GM19351 (cell line): ENCODE data around the gene KCNC4.

Experiments used
- ATAC-seq: cut with Tn5 transposase; IDR thresholded peaks from one replicate; pipeline ENCODE4 v1.9.1; 2021; ENCODE audit warnings: mild to moderate bottlenecking, moderate library complexity; ENCODE audit not compliant: unreplicated experiment

The KCNC4 gene

GRCh38 chr1:110209715-110210603, at the start of gene KCNC4:
KCNC4 (plus strand) TSS chr1:110210314; CDS start chr1:110211500, 1,186 bp downstream.
- ATAC-seq: peak; percentile 89

GRCh38 chr1:110160538-110161100, 49.5 kb upstream of the KCNC4 start:
- no peak for ATAC-seq

DNA sequence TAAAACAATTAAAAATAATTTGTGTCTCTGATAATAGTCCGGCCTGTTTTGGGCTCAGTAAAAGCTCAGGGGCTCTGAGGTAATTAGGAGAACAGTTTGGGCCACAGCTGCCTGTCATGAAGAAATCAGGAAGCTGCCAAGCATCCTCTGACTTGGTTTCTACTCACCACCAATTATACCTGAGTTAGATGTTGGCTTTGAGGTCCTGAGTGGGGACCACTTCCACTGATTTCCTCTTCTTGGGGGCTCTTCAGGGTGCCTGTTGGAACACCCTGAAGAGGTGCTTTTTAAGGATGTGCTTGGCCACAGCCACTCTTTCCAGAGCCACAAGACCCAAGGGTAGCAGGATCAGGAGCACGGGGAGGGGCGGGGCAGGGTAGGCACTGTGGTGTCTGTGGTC, 48.9 kb upstream of the KCNC4 start:
- no peak for ATAC-seq

- ATAC-seq: no peak
These were observed 48.3 kb upstream of the KCNC4 start for GRCh38 chr1:110161849-110162248.

DNA sequence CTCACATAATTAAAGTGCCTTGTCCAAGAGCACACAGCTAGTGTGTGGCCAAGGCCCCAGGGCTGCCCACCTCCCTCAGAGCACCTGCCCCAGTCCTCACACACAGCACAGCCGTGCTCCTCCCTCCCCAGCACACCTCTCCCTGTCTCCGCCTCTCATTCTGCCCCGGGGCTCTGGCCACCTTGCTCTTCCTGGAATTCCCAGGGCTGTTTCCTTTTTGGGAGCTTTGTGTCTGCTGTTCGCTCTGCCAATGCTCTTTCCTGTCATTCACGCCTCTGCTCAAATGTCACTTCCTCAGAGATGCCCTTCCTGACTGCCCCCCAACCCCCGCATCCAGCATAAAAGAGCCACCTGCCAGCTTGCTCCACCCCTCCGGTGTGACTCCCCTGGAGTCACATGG, 46.5 kb upstream of the KCNC4 start:
- ATAC-seq: no peak

- ATAC-seq: no peak
These were observed 45.3 kb upstream of the KCNC4 start for GRCh38 chr1:110164725-110165350.

GRCh38 chr1:110165761-110166231, 44.3 kb upstream of the KCNC4 start:
- ATAC-seq: no peak

GRCh38 chr1:110166861-110167260, 43.3 kb upstream of the KCNC4 start:
- ATAC-seq: no peak

- no peak for ATAC-seq
These were observed 39.1 kb upstream of the KCNC4 start for GRCh38 chr1:110170766-110171733.

DNA sequence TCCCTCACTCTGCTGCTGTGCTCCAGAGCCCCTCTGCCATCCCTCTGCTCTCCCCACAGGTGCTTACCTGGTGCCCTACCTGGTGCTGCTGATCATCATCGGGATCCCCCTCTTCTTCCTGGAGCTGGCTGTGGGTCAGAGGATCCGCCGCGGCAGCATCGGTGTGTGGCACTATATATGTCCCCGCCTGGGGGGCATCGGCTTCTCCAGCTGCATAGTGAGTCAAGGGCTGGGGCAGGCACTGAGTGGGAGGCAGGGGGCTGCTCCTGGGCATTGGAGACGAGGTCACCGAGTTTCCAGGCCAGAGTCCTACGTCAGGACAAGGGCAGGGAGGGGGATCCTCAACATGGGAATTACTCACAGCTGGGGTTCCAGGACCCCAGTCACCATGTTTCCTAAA, 38.1 kb upstream of the KCNC4 start:
- no peak for ATAC-seq

DNA sequence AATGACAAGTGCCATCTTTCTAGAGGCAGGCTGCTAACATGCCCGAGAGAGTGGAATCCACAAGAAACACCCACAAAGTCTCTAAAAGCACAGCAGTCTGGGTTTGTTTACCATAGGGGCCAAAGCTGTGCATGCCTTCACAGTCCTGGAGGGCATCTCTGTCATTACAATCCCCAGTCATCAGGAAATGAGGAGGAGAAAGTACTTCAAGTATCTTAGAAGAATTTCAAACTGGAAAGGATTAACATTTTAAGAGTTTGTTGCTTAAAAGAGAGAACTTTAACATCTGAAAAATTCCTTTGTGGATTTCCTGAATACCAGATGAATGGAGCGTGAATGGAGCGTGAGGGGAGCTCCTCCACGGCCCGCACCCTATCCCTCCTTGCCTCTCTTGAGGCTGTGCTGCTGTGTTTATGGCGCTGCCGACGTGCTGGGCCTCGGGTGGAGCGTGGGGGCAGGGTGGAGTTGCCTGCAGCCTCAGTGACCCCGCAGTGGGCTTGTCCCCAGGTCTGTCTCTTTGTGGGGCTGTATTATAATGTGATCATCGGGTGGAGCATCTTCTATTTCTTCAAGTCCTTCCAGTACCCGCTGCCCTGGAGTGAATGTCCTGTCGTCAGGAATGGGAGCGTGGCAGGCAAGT, 36.5 kb upstream of the KCNC4 start:
- ATAC-seq: no peak

DNA sequence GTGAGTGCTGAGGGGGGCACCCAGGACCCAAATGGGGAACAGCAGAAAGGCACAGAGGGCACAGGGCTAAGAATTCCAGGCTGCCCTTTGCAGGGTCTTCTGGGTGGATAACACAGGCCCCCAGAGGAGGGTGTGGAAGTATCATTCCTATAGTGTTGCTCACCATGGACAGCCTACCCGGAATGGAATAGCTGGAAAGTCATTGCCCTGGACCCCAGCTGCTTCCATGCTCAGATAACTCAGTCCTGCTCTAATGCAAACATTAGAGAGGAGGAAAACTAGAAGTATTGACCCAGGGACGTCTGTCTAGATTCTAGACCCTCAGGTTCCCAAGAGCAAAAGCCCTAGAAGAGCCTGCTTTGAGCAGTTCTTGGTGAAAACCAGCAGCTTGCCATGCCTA, 35.2 kb upstream of the KCNC4 start:
- no peak for ATAC-seq

- ATAC-seq: no peak
These were observed 33.7 kb upstream of the KCNC4 start for GRCh38 chr1:110176299-110176956.

- ATAC-seq: no peak
These were observed 32.3 kb upstream of the KCNC4 start for GRCh38 chr1:110177775-110178174.

DNA sequence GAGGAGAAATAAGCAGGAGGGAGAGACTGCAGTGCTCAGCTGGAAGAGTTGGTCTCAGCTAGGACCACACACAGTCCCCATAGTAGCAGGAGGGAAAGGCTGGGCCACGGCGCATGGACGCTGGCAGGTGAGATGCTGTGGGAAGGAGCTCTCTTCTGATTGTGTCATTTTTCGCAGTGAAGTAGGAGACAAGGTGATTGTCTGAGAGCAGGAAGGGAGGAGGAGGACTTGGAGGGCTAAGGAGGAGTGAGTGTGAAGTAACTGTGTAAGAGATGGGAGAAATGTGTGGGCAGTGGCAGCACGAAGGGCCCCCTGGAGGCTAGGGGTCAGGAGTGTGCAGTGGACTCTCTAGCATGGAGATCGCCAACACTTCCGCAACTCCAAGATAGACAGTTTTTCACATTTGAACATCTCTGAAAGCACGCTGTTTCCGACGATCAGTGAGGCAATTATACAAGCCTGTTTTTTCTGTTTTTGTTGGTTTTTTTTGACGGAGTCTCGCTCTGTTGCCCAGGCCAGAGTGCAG, 26.4 kb upstream of the KCNC4 start:
- no peak for ATAC-seq

- ATAC-seq: no peak
These were observed 25.7 kb upstream of the KCNC4 start for GRCh38 chr1:110184446-110184845.

GRCh38 chr1:110185181-110185580, 24.9 kb upstream of the KCNC4 start:
- no peak for ATAC-seq

- no peak for ATAC-seq
These were observed 23.6 kb upstream of the KCNC4 start for GRCh38 chr1:110186558-110186957.

DNA sequence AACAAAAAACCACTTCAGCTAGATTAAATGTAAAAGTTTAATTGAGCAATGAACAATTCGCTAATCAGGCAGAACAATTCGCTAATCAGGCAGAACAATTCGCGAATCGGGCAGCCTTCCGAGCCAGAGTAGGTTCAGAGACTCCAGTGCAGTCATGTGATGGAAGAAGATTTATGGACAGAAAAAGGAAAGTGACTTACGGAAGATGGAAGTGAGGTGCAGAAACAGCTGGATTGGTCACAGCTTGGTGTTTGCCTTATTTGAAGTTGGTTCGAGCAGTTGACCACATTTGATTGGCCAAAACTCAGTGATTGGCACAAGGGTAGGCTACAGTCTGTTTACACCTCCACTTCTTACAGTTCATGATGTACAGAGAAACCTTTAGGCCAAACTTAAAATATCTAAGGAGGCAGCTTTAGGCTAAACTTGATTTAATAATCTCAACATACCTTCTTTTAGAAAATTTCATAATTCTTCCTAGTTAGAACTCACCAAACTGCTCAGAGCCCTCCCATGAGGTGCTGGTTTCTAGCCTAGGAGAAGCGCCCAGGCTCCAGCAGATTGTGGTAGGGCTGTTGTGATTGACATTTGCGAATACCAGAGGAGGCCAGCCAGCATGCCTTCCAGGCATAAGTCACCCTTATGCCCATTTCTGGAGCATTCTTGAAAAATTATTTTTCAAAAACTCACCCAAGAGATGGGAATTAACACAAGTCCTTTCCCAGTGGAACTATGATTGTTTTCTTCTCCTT, 22.8 kb upstream of the KCNC4 start:
- no peak for ATAC-seq
